Endothelial cell of coronary artery (primary cell): Measurements from ENCODE around the gene DLG5. TPM values are rescaled to one million over a fixed set of nuclear protein-coding genes. Genes with fewer than 3 reads are reported as not detected.

Experiments used
- total RNA-seq: library from RNA; depleted of rRNA; stranded (reverse); fragments of >200 nt; gene quantifications from 2 replicates; pipeline ENCODE4 v1.2.3, GENCODE V29; 2014

Gene DLG5, protein sequence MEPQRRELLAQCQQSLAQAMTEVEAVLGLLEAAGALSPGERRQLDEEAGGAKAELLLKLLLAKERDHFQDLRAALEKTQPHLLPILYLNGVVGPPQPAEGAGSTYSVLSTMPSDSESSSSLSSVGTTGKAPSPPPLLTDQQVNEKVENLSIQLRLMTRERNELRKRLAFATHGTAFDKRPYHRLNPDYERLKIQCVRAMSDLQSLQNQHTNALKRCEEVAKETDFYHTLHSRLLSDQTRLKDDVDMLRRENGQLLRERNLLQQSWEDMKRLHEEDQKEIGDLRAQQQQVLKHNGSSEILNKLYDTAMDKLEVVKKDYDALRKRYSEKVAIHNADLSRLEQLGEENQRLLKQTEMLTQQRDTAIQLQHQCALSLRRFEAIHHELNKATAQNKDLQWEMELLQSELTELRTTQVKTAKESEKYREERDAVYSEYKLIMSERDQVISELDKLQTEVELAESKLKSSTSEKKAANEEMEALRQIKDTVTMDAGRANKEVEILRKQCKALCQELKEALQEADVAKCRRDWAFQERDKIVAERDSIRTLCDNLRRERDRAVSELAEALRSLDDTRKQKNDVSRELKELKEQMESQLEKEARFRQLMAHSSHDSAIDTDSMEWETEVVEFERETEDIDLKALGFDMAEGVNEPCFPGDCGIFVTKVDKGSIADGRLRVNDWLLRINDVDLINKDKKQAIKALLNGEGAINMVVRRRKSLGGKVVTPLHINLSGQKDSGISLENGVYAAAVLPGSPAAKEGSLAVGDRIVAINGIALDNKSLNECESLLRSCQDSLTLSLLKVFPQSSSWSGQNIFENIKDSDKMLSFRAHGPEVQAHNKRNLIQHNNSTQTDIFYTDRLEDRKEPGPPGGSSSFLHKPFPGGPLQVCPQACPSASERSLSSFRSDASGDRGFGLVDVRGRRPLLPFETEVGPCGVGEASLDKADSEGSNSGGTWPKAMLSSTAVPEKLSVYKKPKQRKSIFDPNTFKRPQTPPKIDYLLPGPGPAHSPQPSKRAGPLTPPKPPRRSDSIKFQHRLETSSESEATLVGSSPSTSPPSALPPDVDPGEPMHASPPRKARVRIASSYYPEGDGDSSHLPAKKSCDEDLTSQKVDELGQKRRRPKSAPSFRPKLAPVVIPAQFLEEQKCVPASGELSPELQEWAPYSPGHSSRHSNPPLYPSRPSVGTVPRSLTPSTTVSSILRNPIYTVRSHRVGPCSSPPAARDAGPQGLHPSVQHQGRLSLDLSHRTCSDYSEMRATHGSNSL (N-terminal part only)
- total RNA-seq, result 13.0 and 15.5 TPM in 2 replicates

DNA sequence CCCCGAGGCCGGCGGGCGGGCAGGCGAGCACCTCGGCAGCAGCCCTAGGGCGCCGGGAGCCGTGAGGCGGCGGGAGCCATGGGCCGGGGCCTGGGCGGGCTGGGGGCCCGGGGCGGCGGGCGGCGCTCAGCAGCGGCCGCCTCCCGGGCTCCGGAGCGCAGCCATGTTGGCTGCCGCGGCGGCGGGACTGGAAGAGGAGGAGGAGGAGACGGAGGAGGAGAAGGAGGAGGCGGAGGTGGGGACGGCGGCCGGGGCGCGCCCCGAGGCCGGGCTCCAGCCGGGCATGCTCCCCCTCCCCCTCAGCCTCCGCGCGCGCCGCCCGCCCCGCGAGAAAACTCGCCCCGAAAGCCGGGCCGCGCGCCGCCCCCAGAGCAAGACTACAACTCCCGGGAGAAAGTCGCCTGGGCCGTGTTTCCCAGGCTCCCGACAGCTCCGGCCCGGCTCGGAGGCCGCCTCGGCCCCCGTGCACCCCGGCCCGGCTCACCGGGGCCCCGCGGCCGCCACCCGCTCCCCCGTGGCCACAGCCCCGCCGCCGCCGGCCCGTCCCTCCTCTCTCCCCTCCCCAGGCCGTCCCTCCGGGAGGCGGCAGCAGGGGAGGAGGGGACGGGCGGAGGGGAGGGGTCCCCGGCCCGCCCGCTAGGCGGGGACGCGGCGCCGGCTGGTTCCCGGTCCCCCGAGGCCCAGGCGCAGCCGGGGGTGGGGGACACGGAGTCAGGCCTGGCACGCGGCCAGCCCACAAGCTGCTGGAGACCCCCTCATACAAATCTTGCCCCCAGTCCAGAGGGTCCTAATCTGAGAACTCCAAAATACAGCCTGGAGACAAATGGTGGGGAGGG is at the start of gene DLG5:
Gene DLG5 (minus strand): TSS at position 190 of the 836 bp plus-strand sequence. CDS start 235 bp downstream, outside the sequence.

Other genes starting within 250 kb of the DLG5 start
- gene POLR3A, start 102.8 kb upstream of the DLG5 start, total RNA-seq, result 17.6 and 22.4 TPM in 2 replicates
- 2,627 and 2,717 TPM in 2 replicates for gene RPS24, start 107.1 kb upstream of the DLG5 start, total RNA-seq